Epithelial cell of proximal tubule (primary cell): ENCODE data around the gene EPB41L1. TPM values are rescaled to one million over a fixed set of nuclear protein-coding genes. Genes with fewer than 3 reads are reported as not detected.

Experiments
- DNase-seq: peaks from one replicate; pipeline ENCODE4 v3.0.0-alpha.2; 2011; ENCODE audit warnings: low read depth
- H3K4me3 ChIP-seq: 2 replicates; pipeline ENCODE4 v1.5.1; 2011; ENCODE audit warnings: low read depth, mild to moderate bottlenecking, low read length
- total RNA-seq: library from RNA; depleted of rRNA; stranded (reverse); fragments of >200 nt; gene quantifications from 2 replicates; pipeline ENCODE4 v1.2.3, GENCODE V29; 2015
- TF ChIP-seq, protein P1 (sequence below): conservative IDR thresholded peaks from 2 replicates; pipeline ENCODE4 v1.5.1; 2012; ENCODE audit warnings: low read depth, mild to moderate bottlenecking, low read length

Gene EPB41L1
- total RNA-seq, 1 donor from 2014 or later = 17.4 TPM

DNA sequence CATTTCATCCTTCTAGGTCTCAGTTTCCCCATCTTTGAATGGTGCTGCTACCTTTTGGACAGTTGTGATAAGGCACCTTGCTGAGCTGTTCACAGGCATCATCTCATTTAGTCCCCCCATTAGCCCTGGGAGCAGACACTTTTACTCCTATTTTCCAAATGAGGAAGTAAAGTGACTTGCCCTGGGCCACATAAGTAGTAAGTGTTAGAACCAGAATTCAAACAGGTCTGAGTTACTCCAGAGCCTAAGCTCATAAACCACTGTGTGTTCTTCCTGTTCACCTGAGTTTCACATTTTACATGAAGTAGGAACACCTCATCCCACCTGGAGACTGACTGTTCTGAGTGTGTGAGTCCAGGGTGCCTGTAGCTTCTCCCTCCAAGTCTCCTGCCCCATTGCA is 43.5 kb upstream of the EPB41L1 start:
- TF ChIP-seq, protein P1, sequence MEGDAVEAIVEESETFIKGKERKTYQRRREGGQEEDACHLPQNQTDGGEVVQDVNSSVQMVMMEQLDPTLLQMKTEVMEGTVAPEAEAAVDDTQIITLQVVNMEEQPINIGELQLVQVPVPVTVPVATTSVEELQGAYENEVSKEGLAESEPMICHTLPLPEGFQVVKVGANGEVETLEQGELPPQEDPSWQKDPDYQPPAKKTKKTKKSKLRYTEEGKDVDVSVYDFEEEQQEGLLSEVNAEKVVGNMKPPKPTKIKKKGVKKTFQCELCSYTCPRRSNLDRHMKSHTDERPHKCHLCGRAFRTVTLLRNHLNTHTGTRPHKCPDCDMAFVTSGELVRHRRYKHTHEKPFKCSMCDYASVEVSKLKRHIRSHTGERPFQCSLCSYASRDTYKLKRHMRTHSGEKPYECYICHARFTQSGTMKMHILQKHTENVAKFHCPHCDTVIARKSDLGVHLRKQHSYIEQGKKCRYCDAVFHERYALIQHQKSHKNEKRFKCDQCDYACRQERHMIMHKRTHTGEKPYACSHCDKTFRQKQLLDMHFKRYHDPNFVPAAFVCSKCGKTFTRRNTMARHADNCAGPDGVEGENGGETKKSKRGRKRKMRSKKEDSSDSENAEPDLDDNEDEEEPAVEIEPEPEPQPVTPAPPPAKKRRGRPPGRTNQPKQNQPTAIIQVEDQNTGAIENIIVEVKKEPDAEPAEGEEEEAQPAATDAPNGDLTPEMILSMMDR = no peak
- DNase-seq = no peak
- H3K4me3 ChIP-seq = no peak overlapping the region

GRCh38 chr20:36112112-36112511 is 42.4 kb upstream of the EPB41L1 start:
- DNase-seq = no peak
- TF ChIP-seq, protein P1 = no peak
- H3K4me3 ChIP-seq = no peak overlapping the region

- TF ChIP-seq, protein P1 = no peak
- no peak overlapping the region for H3K4me3 ChIP-seq
- no peak for DNase-seq
Observed at GRCh38 chr20:36113036-36113435, 41.5 kb upstream of the EPB41L1 start.

DNA sequence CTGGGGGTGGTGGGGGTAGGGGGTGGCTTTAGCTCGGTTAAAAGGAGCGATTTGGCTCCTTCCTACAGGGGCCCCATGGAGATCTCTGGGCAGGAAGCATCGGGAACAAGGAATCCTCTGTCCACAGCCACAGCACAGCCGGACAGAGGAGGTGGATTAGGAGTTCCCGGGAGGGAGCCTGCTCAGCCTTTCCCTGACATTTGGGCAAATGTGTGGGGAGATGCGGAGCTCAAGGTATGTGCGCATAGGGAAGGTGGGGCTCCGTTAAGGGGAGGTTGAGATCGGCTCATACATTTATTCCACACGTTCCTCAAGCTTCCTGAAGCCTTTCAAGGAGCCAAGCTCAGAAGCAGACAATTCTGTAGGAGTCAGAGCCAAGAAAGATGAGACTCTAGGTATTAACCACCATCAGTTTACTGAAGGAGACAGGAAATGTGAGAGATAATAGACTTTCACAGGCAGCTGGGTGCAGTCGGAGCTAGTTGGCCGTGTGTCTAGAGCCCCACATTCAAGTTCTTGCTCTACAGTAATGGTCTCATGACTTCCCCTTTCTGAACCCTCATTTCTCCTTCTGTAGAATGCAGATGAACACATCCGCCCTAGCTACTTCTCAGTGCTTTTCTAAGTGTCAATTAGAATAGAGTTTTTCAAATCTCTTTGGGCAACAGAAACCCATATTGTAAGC is 40.8 kb upstream of the EPB41L1 start:
- DNase-seq = no peak
- no peak overlapping the region for H3K4me3 ChIP-seq
- TF ChIP-seq, protein P1 = no peak

- H3K4me3 ChIP-seq = no peak overlapping the region
- DNase-seq = no peak
- TF ChIP-seq, protein P1 = no peak
Observed at GRCh38 chr20:36114707-36115106, 39.8 kb upstream of the EPB41L1 start.

- H3K4me3 ChIP-seq = no peak overlapping the region
- DNase-seq = no peak
- TF ChIP-seq, protein P1 = no peak
Observed at GRCh38 chr20:36115925-36116324, 38.6 kb upstream of the EPB41L1 start.

DNA sequence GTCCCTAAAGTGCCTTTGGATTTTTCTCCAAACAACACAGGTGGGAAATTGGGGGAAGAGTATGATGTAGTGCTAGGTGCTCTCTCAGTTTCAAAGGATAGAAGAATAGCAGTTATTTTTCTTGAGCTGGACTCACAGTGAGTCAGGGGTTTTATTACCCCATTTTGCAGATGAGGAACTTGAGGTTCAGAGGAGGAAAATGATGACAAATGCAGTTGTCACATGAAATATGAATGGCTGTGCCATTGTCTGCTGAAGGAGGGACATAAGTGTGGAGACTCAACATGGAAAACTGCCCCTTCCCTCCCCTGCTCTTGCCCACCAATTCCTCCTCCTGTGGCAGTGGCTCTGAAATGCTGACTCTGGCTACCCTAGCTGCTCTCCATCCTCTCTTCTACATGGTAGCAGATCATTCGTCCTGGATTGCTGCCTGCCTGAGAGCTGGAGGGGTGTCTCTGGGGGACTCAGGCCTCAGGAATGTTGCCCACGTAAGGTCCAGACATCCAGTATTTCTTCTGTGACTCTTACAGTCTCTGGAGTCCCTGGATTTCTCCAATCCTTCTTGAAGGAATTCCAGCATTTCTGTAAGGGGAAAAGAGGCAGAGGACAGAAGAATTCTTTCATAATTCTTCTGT is 37.6 kb upstream of the EPB41L1 start:
- no peak for DNase-seq
- TF ChIP-seq, protein P1 = no peak

More for the DNA sequence above, 37.6 kb upstream of the EPB41L1 start:
- no peak overlapping the region for H3K4me3 ChIP-seq
